GM06990 (cell line): Measurements from ENCODE around the gene KCNQ1OT1.

Experiments
- DNase-seq: peaks from one replicate; pipeline ENCODE4 v3.0.0-alpha.2; 2011; ENCODE audit not compliant: insufficient read length; ENCODE audit errors: extremely low read depth
- H3K27me3 ChIP-seq: replicated peaks from 2 replicates; pipeline ENCODE4 v1.6.0; 2011; ENCODE audit warnings: low read length; ENCODE audit not compliant: control insufficient read depth, insufficient read depth
- H3K36me3 ChIP-seq: 2 replicates; pipeline ENCODE4 v1.5.1; 2011; ENCODE audit warnings: low read length; ENCODE audit not compliant: control insufficient read depth, insufficient read depth
- H3K4me3 ChIP-seq: replicated peaks from 2 replicates; pipeline ENCODE4 v1.5.1; 2011; ENCODE audit warnings: low read depth, mild to moderate bottlenecking, control low read depth, low read length
- TF ChIP-seq, protein P1 (sequence below): IDR thresholded peaks from 2 replicates; pipeline ENCODE4 v1.5.1; 2011; ENCODE audit warnings: low read length, control low read depth, mild to moderate bottlenecking, inconsistent platforms; ENCODE audit not compliant: insufficient read depth, poor library complexity, severe bottlenecking

KCNQ1OT1 gene

GRCh38 chr11:2738551-2739431, 39.0 kb upstream of the KCNQ1OT1 start:
- no peak for DNase-seq
- Histone ChIP-seq H3K4me3 (no peak overlapping the region), H3K27me3 (no peaks in the 10 kb centered on the region; the same call in 1 of the 2 replicates), H3K36me3 (no peaks in the 10 kb centered on the region)
- TF ChIP-seq, protein P1, sequence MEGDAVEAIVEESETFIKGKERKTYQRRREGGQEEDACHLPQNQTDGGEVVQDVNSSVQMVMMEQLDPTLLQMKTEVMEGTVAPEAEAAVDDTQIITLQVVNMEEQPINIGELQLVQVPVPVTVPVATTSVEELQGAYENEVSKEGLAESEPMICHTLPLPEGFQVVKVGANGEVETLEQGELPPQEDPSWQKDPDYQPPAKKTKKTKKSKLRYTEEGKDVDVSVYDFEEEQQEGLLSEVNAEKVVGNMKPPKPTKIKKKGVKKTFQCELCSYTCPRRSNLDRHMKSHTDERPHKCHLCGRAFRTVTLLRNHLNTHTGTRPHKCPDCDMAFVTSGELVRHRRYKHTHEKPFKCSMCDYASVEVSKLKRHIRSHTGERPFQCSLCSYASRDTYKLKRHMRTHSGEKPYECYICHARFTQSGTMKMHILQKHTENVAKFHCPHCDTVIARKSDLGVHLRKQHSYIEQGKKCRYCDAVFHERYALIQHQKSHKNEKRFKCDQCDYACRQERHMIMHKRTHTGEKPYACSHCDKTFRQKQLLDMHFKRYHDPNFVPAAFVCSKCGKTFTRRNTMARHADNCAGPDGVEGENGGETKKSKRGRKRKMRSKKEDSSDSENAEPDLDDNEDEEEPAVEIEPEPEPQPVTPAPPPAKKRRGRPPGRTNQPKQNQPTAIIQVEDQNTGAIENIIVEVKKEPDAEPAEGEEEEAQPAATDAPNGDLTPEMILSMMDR = no peak

- no peaks in the 10 kb centered on the region for H3K36me3 ChIP-seq
- H3K4me3 ChIP-seq = no peak overlapping the region
- no peaks in the 10 kb centered on the region; the same call in 1 of the 2 replicates for H3K27me3 ChIP-seq
- TF ChIP-seq, protein P1 = no peak
- no peak for DNase-seq
These were observed 38.1 kb upstream of the KCNQ1OT1 start for GRCh38 chr11:2737866-2738265.

GRCh38 chr11:2737226-2737590, 37.4 kb upstream of the KCNQ1OT1 start:
- DNase-seq = no peak
- Histone ChIP-seq H3K27me3 (no peaks in the 10 kb centered on the region; the same call in 1 of the 2 replicates), H3K36me3 (no peaks in the 10 kb centered on the region), H3K4me3 (no peak overlapping the region)
- TF ChIP-seq, protein P1 = no peak

DNA sequence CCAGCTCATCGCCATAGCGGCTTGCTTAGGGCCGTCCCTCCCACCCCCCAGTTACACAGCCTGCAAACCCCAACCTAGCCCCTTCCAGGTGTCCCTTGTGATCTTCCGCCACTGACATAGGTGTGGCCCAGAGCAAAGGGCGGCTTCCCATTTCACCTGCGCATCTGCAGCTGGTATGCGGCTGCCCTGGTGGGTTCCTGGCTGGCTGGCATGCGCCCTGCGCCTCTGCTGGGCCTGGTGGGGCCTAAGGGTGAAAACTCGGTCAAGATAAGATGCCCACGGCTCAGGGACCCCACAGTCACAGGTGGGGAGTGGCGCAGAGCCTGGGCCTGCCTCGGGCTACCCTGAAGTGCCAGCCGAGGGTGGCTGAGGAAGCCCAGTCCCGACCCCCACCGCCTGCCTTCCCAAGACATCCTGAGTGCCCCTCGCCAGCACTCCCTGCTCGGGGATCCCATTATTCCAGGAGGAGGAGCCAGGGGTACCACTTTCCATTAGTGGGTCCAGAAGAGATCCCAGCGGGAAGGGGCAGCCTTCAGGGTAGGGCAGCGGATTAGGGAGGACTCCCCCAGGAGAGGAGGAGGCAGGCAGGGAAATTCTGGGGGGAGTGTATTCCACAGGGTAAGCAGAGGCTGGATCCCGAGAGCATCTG, 36.9 kb upstream of the KCNQ1OT1 start:
- no peak for DNase-seq
- TF ChIP-seq, protein P1 = no peak
- H3K36me3 ChIP-seq = no peaks in the 10 kb centered on the region
- H3K27me3 ChIP-seq = no peaks in the 10 kb centered on the region; the same call in 1 of the 2 replicates
- H3K4me3 ChIP-seq = no peak overlapping the region

DNA sequence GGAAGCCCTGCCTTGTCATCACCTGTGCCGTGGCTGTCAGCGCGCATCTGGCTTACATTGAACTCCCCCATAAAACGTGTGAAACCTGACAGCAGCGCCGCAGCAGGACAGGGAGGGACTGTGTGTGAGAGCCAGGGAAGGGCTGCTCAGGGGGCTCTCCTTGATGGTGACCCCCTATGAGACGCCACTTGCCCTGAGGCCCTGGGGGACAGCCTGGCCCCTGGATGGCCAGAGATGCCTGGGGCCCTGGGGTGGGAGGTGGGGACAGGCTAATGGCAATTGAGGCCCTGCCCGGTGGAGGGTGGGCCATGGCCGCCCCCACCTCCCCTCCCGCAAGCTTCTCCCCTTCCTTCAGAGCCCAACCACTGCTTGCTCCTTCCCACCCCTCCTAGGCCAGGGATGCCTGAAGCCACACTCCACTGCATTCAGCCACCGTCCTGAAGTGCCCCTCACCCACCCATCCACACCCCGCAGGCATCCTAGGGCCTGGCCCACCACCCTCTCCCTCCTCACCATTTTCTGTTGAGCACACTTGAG, 35.3 kb upstream of the KCNQ1OT1 start:
- no peaks in the 10 kb centered on the region; the same call in 1 of the 2 replicates for H3K27me3 ChIP-seq
- H3K36me3 ChIP-seq = no peaks in the 10 kb centered on the region
- no peak for DNase-seq
- no peak overlapping the region for H3K4me3 ChIP-seq
- TF ChIP-seq, protein P1 = no peak
